ENCODE measurements around the gene SPINT4. TPM values are rescaled to one million over a fixed set of nuclear protein-coding genes. Genes with fewer than 3 reads are reported as not detected.
"Not testable (repeated sequence)": the region's sequence is repeated elsewhere in the genome, so short reads cannot be mapped to it uniquely, and the experiment has no call there.

The SPINT4 gene
- not detected in 2 replicates for total RNA-seq (2014; rRNA removed; shearing (Covaris generic))

DNA sequence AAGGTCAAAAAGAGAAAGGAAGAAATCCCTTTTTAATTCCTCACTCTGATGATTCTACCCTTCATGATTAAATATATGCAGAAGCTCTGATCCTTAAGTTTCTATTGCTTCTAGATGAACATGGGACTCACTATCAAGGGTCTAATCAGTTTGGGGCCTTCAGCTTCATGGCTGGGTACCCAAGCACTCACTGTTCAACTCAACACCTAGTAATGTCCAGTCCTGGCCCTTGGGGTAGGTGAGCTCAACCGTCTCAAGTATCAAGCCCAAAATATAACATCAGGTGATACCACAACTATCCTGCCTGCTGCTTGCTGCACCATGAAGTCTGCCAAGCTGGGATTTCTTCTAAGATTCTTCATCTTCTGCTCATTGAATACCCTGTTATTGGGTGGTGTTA is at the start of gene SPINT4:
Gene SPINT4 (plus strand): TSS at position 301 of the 400 bp plus-strand sequence. CDS start 21 bp downstream, at position 322.
- no peaks in the 10 kb centered on the region for H3K27me3 ChIP-seq (ENCODE audit: control insufficient read depth, insufficient read depth, low read length)
- DNase-seq, result no peak
- H3K4me3 ChIP-seq (ENCODE audit: insufficient read depth, low read depth, low read length), result no peak within 1 kb of the TSS
- H3K36me3 ChIP-seq (replicated peaks; ENCODE audit: control insufficient read depth, insufficient read depth, low read length), result no peaks in the 10 kb centered on the region

DNA sequence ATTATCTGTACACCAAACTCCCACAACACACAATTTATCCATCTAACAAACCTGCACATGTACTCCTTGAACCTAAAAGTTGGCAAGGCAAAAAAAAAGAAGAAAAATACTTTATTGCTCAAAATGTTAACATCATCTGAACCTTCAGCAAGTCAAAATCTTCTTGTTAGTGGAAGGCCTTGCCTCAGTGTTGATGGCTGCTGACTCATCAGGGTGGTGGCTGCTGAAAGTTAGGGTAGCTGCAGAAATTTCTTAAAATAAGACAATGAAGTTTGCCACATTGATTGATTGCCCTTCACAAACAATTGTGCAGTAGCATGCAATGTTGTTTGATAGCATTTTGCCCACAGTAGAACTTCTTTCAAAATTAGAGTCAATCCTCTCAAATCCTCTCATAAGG is 49.4 kb upstream of the SPINT4 start:
- no peak for DNase-seq
- Histone ChIP-seq H3K27me3 (ENCODE audit: control insufficient read depth, insufficient read depth, low read length) (no peaks in the 10 kb centered on the region), H3K36me3 (replicated peaks; ENCODE audit: control insufficient read depth, insufficient read depth, low read length) (no peaks in the 10 kb centered on the region), H3K4me3 (ENCODE audit: insufficient read depth, low read depth, low read length) (no peak overlapping the region)

DNA sequence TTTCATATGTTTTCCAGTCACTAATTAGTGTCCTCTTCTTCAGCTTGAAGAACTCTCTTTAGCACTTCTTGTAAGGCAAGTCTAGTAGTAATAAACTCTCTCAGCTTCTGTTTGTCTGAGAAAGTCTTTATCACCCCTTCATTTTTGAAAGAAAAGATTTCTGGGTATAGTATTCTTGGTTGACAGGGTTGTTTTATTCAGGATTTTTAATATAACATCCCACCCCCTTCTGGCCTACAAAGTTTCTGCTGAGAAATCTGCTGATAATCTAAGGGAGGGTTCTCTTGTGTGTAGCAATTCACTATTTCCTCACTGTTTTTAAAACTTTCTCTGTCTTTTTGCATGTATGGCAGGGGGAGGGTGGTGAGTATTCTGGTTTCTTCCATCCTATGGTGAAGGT is 42.5 kb upstream of the SPINT4 start:
- H3K36me3 ChIP-seq (replicated peaks; ENCODE audit: control insufficient read depth, insufficient read depth, low read length), result no peaks in the 10 kb centered on the region
- no peak overlapping the region for H3K4me3 ChIP-seq (ENCODE audit: insufficient read depth, low read depth, low read length)
- H3K27me3 ChIP-seq (ENCODE audit: control insufficient read depth, insufficient read depth, low read length), result no peaks in the 10 kb centered on the region
- DNase-seq, result no peak

- H3K4me3 ChIP-seq (ENCODE audit: insufficient read depth, low read depth, low read length), result no peak overlapping the region
- peak; percentile 65 for DNase-seq
- no peaks in the 10 kb centered on the region for H3K27me3 ChIP-seq (ENCODE audit: control insufficient read depth, insufficient read depth, low read length)
- H3K36me3 ChIP-seq (replicated peaks; ENCODE audit: control insufficient read depth, insufficient read depth, low read length), result no peaks in the 10 kb centered on the region
These were observed 36.3 kb upstream of the SPINT4 start for GRCh38 chr20:45685896-45686295.

GRCh38 chr20:45693346-45693745 is 28.8 kb upstream of the SPINT4 start:
- not testable (repeated sequence) for H3K4me3 ChIP-seq (ENCODE audit: insufficient read depth, low read depth, low read length); H3K36me3 ChIP-seq (replicated peaks; ENCODE audit: control insufficient read depth, insufficient read depth, low read length); DNase-seq; H3K27me3 ChIP-seq (ENCODE audit: control insufficient read depth, insufficient read depth, low read length)

- no peaks in the 10 kb centered on the region for H3K27me3 ChIP-seq (ENCODE audit: control insufficient read depth, insufficient read depth, low read length)
- no peak overlapping the region for H3K4me3 ChIP-seq (ENCODE audit: insufficient read depth, low read depth, low read length)
- DNase-seq, result no peak
- no peaks in the 10 kb centered on the region for H3K36me3 ChIP-seq (replicated peaks; ENCODE audit: control insufficient read depth, insufficient read depth, low read length)
These were observed 26.7 kb upstream of the SPINT4 start for GRCh38 chr20:45695496-45695895.

DNA sequence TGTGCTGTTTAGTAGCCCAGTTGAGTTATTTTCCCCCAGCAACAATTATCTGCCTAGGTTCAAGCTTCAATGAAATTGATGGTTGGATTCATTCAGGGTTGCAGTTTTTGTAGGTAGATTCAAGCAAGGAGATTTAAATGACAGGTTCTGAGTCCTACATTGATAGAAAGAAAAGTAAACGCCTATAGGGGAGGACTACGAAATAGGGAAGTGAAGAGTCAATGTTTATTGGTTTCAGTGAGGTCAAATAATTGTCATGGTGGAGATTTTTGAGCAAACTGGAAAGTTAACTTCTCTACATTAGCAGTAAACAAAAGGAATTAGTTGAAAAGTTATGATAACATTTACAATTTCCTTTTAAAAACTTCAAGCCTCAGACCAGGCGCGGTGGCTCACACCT is 21.0 kb upstream of the SPINT4 start:
- no peak for DNase-seq
- Histone ChIP-seq H3K27me3 (ENCODE audit: control insufficient read depth, insufficient read depth, low read length) (no peaks in the 10 kb centered on the region), H3K4me3 (ENCODE audit: insufficient read depth, low read depth, low read length) (no peak overlapping the region), H3K36me3 (replicated peaks; ENCODE audit: control insufficient read depth, insufficient read depth, low read length) (no peaks in the 10 kb centered on the region)

DNA sequence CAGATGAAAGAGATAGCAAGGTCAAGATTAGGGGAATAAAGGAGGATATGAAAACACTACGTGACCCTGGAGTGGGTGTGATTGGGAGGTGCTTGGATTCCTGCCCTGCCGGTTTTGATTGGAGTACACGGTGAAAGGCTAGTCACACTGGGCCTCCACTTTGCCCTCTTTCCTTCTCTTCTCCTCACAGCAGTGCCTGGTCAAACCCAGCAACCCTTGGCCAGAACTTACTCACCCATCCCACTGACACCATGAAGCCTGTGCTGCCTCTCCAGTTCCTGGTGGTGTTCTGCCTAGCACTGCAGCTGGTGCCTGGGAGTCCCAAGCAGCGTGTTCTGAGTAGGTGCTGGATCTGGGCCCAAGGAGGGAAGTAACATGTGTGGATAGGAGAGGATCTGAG is 20.3 kb upstream of the SPINT4 start, which contains the start of gene WFDC13:
Gene WFDC13 (plus strand): TSS at position 166 of the 400 bp plus-strand sequence. CDS start 86 bp downstream, at position 252.
- no peak for DNase-seq
- no peak within 1 kb of the TSS for H3K4me3 ChIP-seq (ENCODE audit: insufficient read depth, low read depth, low read length)
- no peaks in the 10 kb centered on the region for H3K36me3 ChIP-seq (replicated peaks; ENCODE audit: control insufficient read depth, insufficient read depth, low read length)
- no peaks in the 10 kb centered on the region for H3K27me3 ChIP-seq (ENCODE audit: control insufficient read depth, insufficient read depth, low read length)

- H3K36me3 ChIP-seq (replicated peaks; ENCODE audit: control insufficient read depth, insufficient read depth, low read length), result no peaks in the 10 kb centered on the region
- DNase-seq, result no peak
- no peak within 1 kb of the TSS for H3K4me3 ChIP-seq (ENCODE audit: insufficient read depth, low read depth, low read length)
- no peaks in the 10 kb centered on the region for H3K27me3 ChIP-seq (ENCODE audit: control insufficient read depth, insufficient read depth, low read length)
These were observed 17.0 kb upstream of the SPINT4 start, which contains the start of gene WFDC10B for GRCh38 chr20:45704969-45705637. TSS of gene WFDC10B (minus strand) at chr20:45705019. CDS start at chr20:45685992, 19,027 bp downstream.

GRCh38 chr20:45716141-45716688 is 5.9 kb upstream of the SPINT4 start:
- H3K36me3 ChIP-seq (replicated peaks; ENCODE audit: control insufficient read depth, insufficient read depth, low read length); H3K4me3 ChIP-seq (ENCODE audit: insufficient read depth, low read depth, low read length); DNase-seq; H3K27me3 ChIP-seq (ENCODE audit: control insufficient read depth, insufficient read depth, low read length): not testable (repeated sequence)

DNA sequence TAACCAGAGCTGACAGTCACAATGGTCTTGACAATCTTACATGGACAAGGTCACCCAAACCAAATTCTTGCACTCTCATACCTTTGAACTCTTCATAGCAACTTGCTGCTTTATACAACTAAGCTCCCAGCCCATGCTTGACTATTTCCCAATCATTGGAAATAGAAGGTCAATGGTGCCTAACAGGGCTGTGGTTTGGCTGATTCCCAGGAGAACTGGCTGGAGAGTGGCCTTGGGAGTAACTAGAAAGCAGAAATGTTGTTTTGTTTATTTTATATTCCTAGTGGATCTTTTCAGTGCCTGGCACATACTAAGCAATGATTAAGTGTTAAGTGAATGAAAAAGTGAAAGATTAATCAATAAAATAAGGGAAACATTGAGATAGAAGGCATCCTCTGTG is 3.0 kb downstream of the SPINT4 start:
- DNase-seq, result no peak
- Histone ChIP-seq H3K36me3 (replicated peaks; ENCODE audit: control insufficient read depth, insufficient read depth, low read length) (no peaks in the 10 kb centered on the region), H3K27me3 (ENCODE audit: control insufficient read depth, insufficient read depth, low read length) (no peaks in the 10 kb centered on the region), H3K4me3 (ENCODE audit: insufficient read depth, low read depth, low read length) (no peak overlapping the region)

DNA sequence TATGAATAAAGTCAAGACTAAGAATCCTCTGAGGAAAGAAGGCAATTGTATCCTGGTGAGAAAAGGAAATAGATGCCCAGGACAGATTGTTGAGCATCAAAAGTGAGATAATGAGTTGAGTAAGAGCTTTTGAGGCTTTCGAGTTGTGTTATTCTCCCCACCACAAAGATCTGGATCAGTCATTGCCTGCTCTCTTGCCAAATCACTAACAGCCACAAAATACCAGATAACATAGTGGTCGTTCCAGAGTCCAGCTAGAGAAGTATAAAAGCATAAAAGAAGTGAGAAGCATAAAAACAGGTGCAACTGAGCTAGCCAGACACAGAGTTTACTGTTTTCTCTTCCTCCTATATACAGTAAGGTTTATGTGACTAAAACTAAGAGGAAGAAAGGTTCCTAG is 4.9 kb downstream of the SPINT4 start:
- H3K4me3 ChIP-seq (ENCODE audit: insufficient read depth, low read depth, low read length), result no peak overlapping the region
- no peaks in the 10 kb centered on the region for H3K36me3 ChIP-seq (replicated peaks; ENCODE audit: control insufficient read depth, insufficient read depth, low read length)
- no peaks in the 10 kb centered on the region for H3K27me3 ChIP-seq (ENCODE audit: control insufficient read depth, insufficient read depth, low read length)
- no peak for DNase-seq

DNA sequence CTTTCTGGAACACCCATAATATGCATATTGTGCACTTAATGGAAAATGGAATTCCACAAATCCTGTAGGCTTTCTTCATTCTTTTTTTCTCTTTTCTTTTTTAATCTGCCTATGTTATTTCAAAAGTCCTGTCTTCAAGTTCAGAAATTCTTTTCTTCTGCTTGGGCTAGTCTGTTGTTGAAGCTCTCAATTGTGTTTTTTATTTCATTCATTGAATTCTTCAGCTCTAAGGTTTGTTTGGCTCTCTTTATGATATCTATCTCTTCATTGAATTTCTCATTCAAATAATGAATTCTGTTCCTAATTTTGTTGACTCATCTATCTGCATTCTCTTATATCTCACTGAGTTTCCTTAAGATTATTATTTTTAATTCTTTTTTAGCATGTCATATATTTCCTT is 10.1 kb downstream of the SPINT4 start:
- no peak overlapping the region for H3K4me3 ChIP-seq (ENCODE audit: insufficient read depth, low read depth, low read length)
- no peaks in the 10 kb centered on the region for H3K36me3 ChIP-seq (replicated peaks; ENCODE audit: control insufficient read depth, insufficient read depth, low read length)
- DNase-seq, result no peak
- H3K27me3 ChIP-seq (ENCODE audit: control insufficient read depth, insufficient read depth, low read length), result no peaks in the 10 kb centered on the region

- DNase-seq, result no peak
These were observed 13.4 kb downstream of the SPINT4 start for GRCh38 chr20:45735552-45735951.

DNA sequence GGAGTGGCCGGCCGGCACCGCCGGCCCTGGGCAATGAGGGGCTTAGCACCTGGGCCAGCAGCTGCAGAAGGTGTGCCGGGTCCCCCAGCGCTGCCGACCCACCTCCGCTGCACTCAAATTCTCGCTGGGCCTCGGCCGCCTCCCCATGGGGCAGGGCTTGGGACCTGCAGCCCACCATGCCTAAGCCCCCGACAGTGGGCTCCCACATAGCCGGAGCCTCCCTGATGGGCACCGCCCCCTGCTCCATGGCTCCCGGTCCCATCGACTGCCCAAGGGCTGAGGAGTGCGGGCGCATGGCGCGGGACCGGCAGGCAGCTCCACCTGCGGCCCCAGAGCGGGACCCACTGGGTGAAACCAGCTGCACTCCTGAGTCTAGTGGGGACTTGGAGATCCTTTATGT is 13.8 kb downstream of the SPINT4 start:
- Histone ChIP-seq H3K4me3 (ENCODE audit: insufficient read depth, low read depth, low read length) (no peak overlapping the region), H3K36me3 (replicated peaks; ENCODE audit: control insufficient read depth, insufficient read depth, low read length) (no peaks in the 10 kb centered on the region), H3K27me3 (ENCODE audit: control insufficient read depth, insufficient read depth, low read length) (no peaks in the 10 kb centered on the region)

More at GRCh38 chr20:45735552-45735951, 13.4 kb downstream of the SPINT4 start:
- H3K36me3 ChIP-seq (replicated peaks; ENCODE audit: control insufficient read depth, insufficient read depth, low read length), result no peaks in the 10 kb centered on the region
- no peaks in the 10 kb centered on the region for H3K27me3 ChIP-seq (ENCODE audit: control insufficient read depth, insufficient read depth, low read length)
- no peak overlapping the region for H3K4me3 ChIP-seq (ENCODE audit: insufficient read depth, low read depth, low read length)

More for the DNA sequence above, 13.8 kb downstream of the SPINT4 start:
- no peak for DNase-seq
